ENCODE results near the gene SLC5A9.
"Not testable (repeated sequence)": the region's sequence is repeated elsewhere in the genome, so short reads cannot be mapped to it uniquely, and the experiment has no call there.

The SLC5A9 gene

GRCh38 chr1:48214366-48214765, 8.2 kb upstream of the SLC5A9 start:
- not testable (repeated sequence) for DNase-seq (ENCODE audit: low read depth in 2 of 2)

- no peak for DNase-seq (ENCODE audit: low read depth in 2 of 2)
These were observed 7.7 kb upstream of the SLC5A9 start for GRCh38 chr1:48214820-48215219.

GRCh38 chr1:48215222-48215621, 7.3 kb upstream of the SLC5A9 start:
- DNase-seq (ENCODE audit: low read depth in 2 of 2) = no peak

- no peak for DNase-seq (ENCODE audit: low read depth in 2 of 2)
These were observed 6.6 kb upstream of the SLC5A9 start for GRCh38 chr1:48215889-48216288.

GRCh38 chr1:48216313-48216712, 6.2 kb upstream of the SLC5A9 start:
- DNase-seq (ENCODE audit: low read depth in 2 of 2) = no peak

GRCh38 chr1:48216941-48217340, 5.6 kb upstream of the SLC5A9 start:
- DNase-seq (ENCODE audit: low read depth in 2 of 2) = no peak

- no peak for DNase-seq (ENCODE audit: low read depth in 2 of 2)
These were observed 4.7 kb upstream of the SLC5A9 start for GRCh38 chr1:48217856-48218255.

- DNase-seq (ENCODE audit: low read depth in 2 of 2) = no peak
These were observed 2.7 kb upstream of the SLC5A9 start for GRCh38 chr1:48219803-48220202.

- DNase-seq (ENCODE audit: low read depth in 2 of 2) = no peak
These were observed 1.4 kb upstream of the SLC5A9 start for GRCh38 chr1:48221122-48221521.

- DNase-seq (ENCODE audit: low read depth in 2 of 2) = no peak
These were observed 859 bp upstream of the SLC5A9 start for GRCh38 chr1:48221657-48222056.

- DNase-seq (ENCODE audit: low read depth in 2 of 2) = no peak
These were observed 1.1 kb downstream of the SLC5A9 start for GRCh38 chr1:48223366-48224240.

GRCh38 chr1:48224791-48225190, 2.3 kb downstream of the SLC5A9 start:
- DNase-seq (ENCODE audit: low read depth in 2 of 2) = no peak

GRCh38 chr1:48225579-48225978, 3.1 kb downstream of the SLC5A9 start:
- no peak for DNase-seq (ENCODE audit: low read depth in 2 of 2)

GRCh38 chr1:48227165-48228013, 4.9 kb downstream of the SLC5A9 start:
- DNase-seq (ENCODE audit: low read depth in 2 of 2) = no peak

GRCh38 chr1:48228156-48228555, 5.6 kb downstream of the SLC5A9 start:
- DNase-seq (ENCODE audit: low read depth in 2 of 2) = no peak

- no peak for DNase-seq (ENCODE audit: low read depth in 2 of 2)
These were observed 6.8 kb downstream of the SLC5A9 start for GRCh38 chr1:48229317-48229716.

GRCh38 chr1:48230236-48230635, 7.7 kb downstream of the SLC5A9 start:
- DNase-seq (ENCODE audit: low read depth in 2 of 2) = no peak

- no peak for DNase-seq (ENCODE audit: low read depth in 2 of 2)
These were observed 10.2 kb downstream of the SLC5A9 start for GRCh38 chr1:48232722-48233121.

GRCh38 chr1:48233666-48234485, 11.4 kb downstream of the SLC5A9 start:
- DNase-seq (ENCODE audit: low read depth in 2 of 2) = no peak

- DNase-seq (ENCODE audit: low read depth in 2 of 2) = no peak
These were observed 13.1 kb downstream of the SLC5A9 start for GRCh38 chr1:48235652-48236051.

- no peak for DNase-seq (ENCODE audit: low read depth in 2 of 2)
These were observed 14.4 kb downstream of the SLC5A9 start for GRCh38 chr1:48236716-48237470.

Measured in stimulated activated CD8-positive, alpha-beta memory T cell treated with anti-CD3 and anti-CD28 coated beads, Interleukin-2, amount 100 ng/mL, for 1 hour (primary cell).